ENCODE measurements around the gene SLC25A45.
A peak's percentile ranks its signal among the peaks of the same experiment; 100 is the strongest.
"Not testable (repeated sequence)": the region's sequence is repeated elsewhere in the genome, so short reads cannot be mapped to it uniquely, and the experiment has no call there.

The SLC25A45 gene

DNA sequence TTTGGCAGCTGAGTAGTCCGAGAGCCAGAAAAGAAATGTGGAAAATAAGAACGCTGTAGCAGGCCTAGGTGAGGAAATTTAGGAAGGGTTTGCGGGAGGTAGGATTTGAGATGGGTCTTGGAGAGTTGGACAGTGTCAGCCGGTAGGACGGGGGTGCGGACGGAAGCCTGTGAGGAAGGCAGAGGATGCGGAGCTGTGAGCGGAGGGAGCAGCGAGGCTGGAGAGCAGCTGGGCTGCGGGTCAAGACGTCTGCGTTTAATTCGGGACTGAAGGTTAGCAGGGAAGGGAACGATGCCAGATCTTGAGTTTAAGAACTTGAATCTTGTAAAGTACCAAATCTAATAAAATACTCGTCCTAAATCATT lies 28.6 kb downstream of the SLC25A45 start:
- in situ Hi-C loops (cut with HindIII; ENCODE audit: low pct_unique_long_range_greater_than_20kb, low sequenced_read_pairs), result no loop called here
- no peak for TF ChIP-seq JUND (IDR thresholded peaks at IDR 0.05; ENCODE audit: low read depth)
- no peak for DNase-seq (ENCODE audit: low read depth in 1 of 2, low spot score in 1 of 2)

DNA sequence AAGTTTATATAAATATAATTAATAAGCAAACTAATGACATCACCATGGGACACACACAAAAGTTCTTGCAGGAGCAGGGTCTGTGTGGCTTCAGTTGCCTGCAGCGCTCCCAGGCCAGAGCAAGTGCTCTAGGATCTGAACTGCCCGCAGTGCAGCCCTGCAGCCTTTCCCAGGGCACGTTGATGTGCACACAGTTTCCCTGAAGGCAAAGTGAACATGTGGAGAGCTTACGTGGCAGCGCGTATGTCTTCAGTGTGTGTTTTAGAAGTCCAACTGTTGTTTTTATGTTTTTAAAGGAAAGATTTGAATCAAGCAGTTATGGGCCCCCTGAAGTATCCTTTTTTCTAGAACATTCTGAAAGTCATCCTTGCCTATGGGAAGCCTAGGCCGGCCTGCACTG lies 29.1 kb downstream of the SLC25A45 start:
- no peak for TF ChIP-seq JUND (IDR thresholded peaks at IDR 0.05; ENCODE audit: low read depth)
- in situ Hi-C loops (cut with HindIII; ENCODE audit: low pct_unique_long_range_greater_than_20kb, low sequenced_read_pairs), result no loop called here
- no peak for DNase-seq (ENCODE audit: low read depth in 1 of 2, low spot score in 1 of 2)

DNA sequence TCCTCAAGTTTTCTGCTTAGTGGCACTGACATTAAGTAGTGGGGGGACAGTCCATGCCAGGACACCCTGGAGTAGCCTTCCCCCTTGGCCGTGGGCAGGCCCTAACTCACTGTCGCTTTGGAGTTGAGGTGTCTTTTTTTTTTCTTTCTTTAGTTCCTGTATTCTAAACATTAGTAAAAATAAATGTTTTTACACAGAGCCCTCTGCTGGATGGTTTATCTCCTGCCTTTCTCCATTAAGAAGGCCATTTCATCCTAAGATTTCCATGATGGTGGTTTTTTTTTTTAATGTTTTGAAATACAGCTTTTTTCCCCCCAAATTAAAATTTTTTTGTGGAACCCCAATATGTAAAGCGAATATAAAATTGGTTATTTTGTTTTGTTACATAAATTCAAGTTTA lies 29.7 kb downstream of the SLC25A45 start:
- in situ Hi-C loops (cut with HindIII; ENCODE audit: low pct_unique_long_range_greater_than_20kb, low sequenced_read_pairs), result no loop called here
- DNase-seq (ENCODE audit: low read depth in 1 of 2, low spot score in 1 of 2), result no peak
- no peak for TF ChIP-seq JUND (IDR thresholded peaks at IDR 0.05; ENCODE audit: low read depth)

DNA sequence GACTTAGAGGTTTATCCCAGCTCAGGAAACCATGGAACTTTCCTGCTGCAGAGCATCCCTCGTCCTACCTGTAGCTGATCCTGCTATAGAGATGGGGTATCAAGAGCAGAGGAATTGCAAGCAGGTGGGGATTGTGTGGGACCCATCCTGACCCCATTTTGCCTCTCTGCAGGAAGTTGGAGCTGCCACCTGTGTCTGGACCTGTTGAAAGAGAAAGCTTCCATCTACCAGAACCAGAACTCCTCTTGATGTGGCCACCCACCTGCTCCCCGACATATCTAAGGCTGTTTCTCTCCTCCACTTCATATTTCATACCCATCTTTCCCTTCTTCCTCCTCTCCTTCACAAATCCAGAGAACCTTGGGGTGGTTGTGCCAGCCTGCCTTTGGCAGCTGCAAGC lies 30.9 kb downstream of the SLC25A45 start:
- in situ Hi-C loops (cut with HindIII; ENCODE audit: low pct_unique_long_range_greater_than_20kb, low sequenced_read_pairs), result no loop called here
- no peak for DNase-seq (ENCODE audit: low read depth in 1 of 2, low spot score in 1 of 2)
- no peak for TF ChIP-seq JUND (IDR thresholded peaks at IDR 0.05; ENCODE audit: low read depth)

DNA sequence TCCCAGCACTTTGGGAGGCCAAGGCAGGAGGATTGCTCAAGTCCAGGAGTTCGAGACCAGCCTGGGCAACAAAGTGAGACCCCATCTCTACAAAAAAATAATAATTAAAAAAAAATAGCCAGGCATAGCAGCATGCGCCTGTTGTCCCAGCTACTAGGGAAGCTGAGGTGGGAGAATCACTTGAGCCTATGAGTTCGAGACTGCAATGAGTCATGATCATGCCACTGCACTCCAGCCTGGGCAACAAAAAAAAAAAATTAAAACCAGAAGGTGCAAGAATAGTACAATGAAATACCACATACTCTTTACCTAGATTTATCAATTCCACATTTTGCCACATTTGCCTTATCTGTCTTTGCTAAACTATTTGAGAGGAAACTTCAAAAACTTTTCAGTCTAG lies 40.6 kb downstream of the SLC25A45 start:
- in situ Hi-C loops (cut with HindIII; ENCODE audit: low pct_unique_long_range_greater_than_20kb, low sequenced_read_pairs), result no loop called here
- TF ChIP-seq JUND (IDR thresholded peaks at IDR 0.05; ENCODE audit: low read depth), result no peak
- no peak for DNase-seq (ENCODE audit: low read depth in 1 of 2, low spot score in 1 of 2)

DNA sequence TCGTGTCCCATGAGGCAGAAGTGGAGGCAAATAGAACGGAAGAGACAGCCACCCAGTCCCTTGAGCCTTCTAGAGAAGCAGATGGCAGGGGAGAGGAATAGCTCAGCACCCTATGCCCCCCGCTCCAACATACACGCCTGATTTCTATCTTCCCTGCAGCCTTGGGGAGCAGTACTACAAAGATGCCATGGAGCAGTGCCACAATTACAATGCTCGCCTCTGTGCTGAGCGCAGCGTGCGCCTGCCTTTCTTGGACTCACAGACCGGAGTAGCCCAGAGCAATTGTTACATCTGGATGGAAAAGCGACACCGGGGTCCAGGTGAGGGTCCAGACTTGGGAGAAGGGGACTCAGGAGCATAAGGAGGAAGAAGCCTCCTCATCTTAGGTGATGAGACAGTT lies 42.2 kb downstream of the SLC25A45 start:
- no peak for DNase-seq (ENCODE audit: low read depth in 1 of 2, low spot score in 1 of 2)
- in situ Hi-C loops (cut with HindIII; ENCODE audit: low pct_unique_long_range_greater_than_20kb, low sequenced_read_pairs), result no loop called here
- TF ChIP-seq JUND (IDR thresholded peaks at IDR 0.05; ENCODE audit: low read depth), result no peak

DNA sequence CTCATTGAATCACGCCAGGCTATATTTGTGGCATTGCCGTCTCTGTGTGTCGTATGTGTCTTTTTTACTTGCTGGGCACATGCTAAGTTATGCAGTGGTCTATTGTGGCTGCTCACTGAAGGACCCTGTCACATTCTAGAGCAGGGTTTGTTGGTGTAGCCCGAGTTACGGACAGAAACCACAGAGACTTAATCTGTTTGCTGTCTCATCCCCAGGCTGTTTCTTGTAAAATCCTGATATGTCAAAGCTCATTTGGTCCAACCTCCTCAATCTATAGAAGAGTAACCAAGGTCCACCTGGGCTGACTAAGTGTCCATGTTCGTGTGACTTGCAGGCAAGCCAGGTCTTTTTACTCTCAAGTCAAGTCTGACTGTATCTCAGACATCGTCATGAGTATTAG lies 43.8 kb downstream of the SLC25A45 start:
- TF ChIP-seq JUND (IDR thresholded peaks at IDR 0.05; ENCODE audit: low read depth), result no peak
- no peak for DNase-seq (ENCODE audit: low read depth in 1 of 2, low spot score in 1 of 2)
- in situ Hi-C loops (cut with HindIII; ENCODE audit: low pct_unique_long_range_greater_than_20kb, low sequenced_read_pairs), result no loop called here

DNA sequence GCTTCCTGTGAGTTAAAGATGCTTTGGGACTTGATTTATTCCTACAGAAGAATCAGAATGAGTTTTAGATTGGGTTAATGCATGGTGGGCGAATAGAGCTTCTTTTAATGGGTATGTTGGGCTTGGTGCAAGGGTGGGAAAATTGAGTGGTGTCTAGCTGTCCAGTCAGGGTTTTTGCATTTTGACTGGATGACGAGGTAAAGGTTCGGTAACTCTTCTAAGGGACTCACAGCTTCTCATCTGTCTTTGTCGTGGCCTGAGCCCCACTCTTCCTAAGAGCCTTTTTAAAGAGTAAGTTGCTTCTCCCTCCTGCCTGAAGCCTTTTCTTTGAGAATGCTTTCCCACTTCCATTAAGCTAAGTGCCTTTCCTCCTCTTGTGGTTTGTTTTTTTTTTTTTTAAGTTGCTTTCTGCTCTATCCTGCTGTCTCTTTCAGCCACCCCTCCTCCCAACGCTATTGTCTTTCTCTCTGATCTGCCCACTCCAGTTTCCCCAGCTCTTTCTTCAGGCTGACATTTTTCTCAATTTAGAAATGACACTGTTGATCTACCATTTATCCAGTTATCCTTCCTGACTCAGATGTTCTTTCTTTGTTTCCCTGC lies 47.6 kb downstream of the SLC25A45 start:
- no peak for TF ChIP-seq JUND (IDR thresholded peaks at IDR 0.05; ENCODE audit: low read depth)
- in situ Hi-C loops (cut with HindIII; ENCODE audit: low pct_unique_long_range_greater_than_20kb, low sequenced_read_pairs), result no loop called here
- DNase-seq (ENCODE audit: low read depth in 1 of 2, low spot score in 1 of 2), result no peak

DNA sequence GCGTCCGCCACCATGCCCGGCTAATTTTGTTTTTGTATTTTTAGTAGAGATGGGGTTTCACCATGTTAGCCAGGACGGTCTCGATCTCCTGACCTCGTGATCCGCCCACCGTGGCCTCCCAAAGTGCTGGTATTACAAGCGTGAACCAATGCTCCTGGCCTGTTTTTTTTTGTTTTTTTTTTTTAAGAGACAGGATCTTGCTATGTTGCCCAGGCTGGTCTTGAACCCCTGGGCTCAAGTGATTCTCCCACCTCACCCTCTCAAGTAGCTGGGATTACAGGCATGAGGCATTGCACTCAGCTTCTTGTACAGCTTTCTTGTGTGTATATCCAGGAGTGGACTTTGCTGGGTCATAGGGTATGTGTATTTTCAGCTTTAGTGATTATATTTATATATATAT lies 49.9 kb downstream of the SLC25A45 start:
- in situ Hi-C loops (cut with HindIII; ENCODE audit: low pct_unique_long_range_greater_than_20kb, low sequenced_read_pairs); DNase-seq (ENCODE audit: low read depth in 1 of 2, low spot score in 1 of 2): not testable (repeated sequence)

DNA sequence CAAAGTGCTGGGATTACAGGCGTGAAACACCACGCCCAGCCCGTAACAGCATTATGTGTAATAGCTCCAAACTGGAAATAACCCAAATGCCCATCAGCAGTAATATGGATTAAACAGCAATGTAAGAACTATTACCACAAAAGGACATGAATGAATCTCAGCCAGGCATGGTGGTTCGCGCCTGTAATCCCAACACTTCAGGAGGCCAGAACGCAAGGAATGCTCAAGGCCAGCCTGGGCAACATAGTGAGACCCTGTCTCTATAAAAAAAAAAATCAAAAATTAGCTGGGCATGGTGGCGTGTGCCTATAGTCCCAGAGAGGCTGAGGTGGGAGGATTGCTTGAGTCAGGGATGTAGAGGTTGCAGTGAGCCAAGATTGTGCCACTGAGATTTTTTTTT lies 51.9 kb downstream of the SLC25A45 start:
- no peak for TF ChIP-seq JUND (IDR thresholded peaks at IDR 0.05; ENCODE audit: low read depth)
- in situ Hi-C loops (cut with HindIII; ENCODE audit: low pct_unique_long_range_greater_than_20kb, low sequenced_read_pairs), result no loop called here
- no peak for DNase-seq (ENCODE audit: low read depth in 1 of 2, low spot score in 1 of 2)

DNA sequence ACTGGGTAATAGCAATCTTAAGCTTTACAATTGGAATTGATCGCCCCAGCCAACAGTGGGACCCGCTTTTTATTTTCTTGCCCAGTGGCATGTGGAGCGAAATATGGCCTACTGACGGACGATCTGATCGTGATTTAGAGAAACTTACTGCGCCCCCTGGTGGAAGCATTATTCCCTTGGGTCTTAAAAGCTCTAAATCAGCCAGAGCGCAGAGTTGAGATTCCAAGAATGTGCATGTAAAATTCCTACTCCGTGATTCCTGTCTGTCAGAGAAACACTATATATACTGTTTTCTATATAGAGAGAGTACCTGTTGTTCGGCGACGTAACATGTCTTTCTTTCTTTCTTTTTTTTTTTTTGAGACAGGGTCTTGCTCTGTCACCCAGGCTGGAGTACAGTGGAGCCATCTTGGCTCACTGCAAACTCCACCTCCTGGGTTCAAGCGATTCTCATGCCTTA lies 52.5 kb downstream of the SLC25A45 start:
- in situ Hi-C loops (cut with HindIII; ENCODE audit: low pct_unique_long_range_greater_than_20kb, low sequenced_read_pairs), result no loop called here
- peak; percentile 56 to 96 for DNase-seq (ENCODE audit: low read depth in 1 of 2, low spot score in 1 of 2)
- no peak for TF ChIP-seq JUND (IDR thresholded peaks at IDR 0.05; ENCODE audit: low read depth)

DNA sequence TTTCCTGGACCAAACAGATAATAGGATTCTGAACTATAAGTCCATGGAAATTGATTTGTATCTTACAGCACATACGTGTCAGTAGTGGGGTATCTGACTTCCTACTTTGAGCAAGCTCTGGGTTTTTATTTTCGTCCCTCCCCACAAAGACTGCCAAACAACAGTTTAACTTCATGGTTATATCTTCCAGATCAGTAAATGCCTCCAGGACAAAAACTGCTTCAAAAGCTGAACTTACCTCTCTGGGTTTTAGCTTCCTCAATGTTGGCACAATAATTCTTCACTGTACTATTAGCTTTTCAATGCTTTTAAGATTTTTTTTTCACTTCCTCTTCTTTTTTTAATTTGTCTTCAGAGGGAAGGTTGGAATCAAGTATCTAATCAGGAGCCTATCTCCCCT lies 53.0 kb downstream of the SLC25A45 start:
- peak in 1 of 2 experiments; percentile 79 for DNase-seq (ENCODE audit: low read depth in 1 of 2, low spot score in 1 of 2)
- no peak for TF ChIP-seq JUND (IDR thresholded peaks at IDR 0.05; ENCODE audit: low read depth)
- in situ Hi-C loops (cut with HindIII; ENCODE audit: low pct_unique_long_range_greater_than_20kb, low sequenced_read_pairs), result no loop called here

DNA sequence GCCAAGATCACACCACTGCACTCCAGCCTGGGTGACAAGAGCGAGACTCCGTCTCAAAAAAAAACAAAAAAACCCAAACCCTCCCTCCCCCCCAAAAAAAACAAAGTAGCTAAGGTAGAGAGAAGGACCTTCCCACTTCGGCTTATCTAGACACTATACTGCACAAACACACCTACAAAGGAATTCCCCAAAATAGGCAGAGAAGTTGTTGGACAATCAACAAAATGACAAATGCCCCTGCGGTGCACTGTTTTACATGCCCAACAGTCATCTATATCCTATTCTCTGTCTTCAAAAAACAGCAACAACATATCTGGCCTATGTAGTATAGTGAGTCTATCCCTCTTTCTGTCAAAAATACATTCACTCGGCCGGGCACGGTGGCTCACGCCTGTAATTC lies 55.4 kb downstream of the SLC25A45 start:
- in situ Hi-C loops (cut with HindIII; ENCODE audit: low pct_unique_long_range_greater_than_20kb, low sequenced_read_pairs), result no loop called here

DNA sequence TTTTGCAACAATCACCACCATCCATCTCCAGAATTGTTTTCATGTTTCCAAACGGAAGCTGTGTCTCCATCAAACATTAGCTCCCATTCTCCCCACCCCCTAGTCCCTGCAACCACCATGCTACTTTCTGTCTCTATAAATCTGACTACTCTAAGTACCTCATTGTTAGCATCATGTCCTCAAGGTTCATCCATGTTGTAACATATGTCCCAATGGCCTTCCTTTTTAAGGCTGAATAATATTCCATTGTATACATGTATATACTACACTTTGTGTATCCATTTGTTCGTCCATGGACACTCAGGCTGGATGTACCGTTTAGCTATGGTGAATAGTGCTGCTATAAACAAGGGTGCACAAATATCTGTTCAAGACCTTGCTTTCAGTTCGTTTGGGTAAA lies 57.0 kb downstream of the SLC25A45 start:
- no peak for TF ChIP-seq JUND (IDR thresholded peaks at IDR 0.05; ENCODE audit: low read depth)
- in situ Hi-C loops (cut with HindIII; ENCODE audit: low pct_unique_long_range_greater_than_20kb, low sequenced_read_pairs), result no loop called here
- DNase-seq (ENCODE audit: low read depth in 1 of 2, low spot score in 1 of 2), result no peak

More for the DNA sequence above, 55.4 kb downstream of the SLC25A45 start:
- no peak for TF ChIP-seq JUND (IDR thresholded peaks at IDR 0.05; ENCODE audit: low read depth)
- DNase-seq (ENCODE audit: low read depth in 1 of 2, low spot score in 1 of 2), result no peak
